ENCODE data around the gene CHST9.

DNA sequence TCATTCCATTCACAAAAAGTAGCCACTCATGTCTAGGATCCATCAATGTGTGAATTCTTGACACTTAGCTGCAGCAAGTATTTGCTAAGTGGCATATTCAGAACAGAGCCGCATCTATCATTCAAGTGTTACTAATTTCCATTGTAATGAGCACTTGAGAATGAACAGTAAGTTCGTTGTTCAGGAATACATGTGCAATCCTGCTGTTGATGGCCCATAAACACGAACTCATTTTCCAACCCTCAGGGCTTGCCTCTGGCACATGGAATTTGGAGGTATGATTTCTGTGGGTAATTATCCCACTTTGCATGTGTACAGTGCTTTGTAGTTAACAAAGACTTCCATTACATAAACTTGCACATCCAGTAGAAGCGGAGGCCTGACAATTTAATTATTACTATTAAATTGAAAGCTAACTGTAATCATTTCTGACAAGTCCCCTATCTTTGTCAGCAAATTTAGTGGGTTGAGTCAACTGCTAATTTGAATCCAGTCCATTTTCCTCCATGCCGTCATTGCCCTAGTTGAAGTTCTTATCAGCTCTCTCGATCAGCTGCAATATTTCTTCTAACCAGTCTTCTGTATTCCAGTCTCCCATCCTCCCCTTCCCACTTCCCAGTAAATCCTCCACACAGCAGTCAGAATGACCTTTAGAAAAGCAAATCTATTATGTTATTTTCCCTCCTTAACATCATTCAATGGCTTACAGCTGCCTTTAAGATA lies 203.6 kb downstream of the CHST9 start:
- TF ChIP-seq, protein P1, sequence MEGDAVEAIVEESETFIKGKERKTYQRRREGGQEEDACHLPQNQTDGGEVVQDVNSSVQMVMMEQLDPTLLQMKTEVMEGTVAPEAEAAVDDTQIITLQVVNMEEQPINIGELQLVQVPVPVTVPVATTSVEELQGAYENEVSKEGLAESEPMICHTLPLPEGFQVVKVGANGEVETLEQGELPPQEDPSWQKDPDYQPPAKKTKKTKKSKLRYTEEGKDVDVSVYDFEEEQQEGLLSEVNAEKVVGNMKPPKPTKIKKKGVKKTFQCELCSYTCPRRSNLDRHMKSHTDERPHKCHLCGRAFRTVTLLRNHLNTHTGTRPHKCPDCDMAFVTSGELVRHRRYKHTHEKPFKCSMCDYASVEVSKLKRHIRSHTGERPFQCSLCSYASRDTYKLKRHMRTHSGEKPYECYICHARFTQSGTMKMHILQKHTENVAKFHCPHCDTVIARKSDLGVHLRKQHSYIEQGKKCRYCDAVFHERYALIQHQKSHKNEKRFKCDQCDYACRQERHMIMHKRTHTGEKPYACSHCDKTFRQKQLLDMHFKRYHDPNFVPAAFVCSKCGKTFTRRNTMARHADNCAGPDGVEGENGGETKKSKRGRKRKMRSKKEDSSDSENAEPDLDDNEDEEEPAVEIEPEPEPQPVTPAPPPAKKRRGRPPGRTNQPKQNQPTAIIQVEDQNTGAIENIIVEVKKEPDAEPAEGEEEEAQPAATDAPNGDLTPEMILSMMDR (IDR thresholded peaks at IDR 0.05), result no peak
- no peak for TF ChIP-seq POLR2AphosphoS5 (IDR thresholded peaks at IDR 0.05)

All from transverse colon (tissue), 4 donors.